GM23248 (cell line): Measurements from ENCODE around the gene SKI.

Experiments
- EZH2 ChIP-seq: fragments of 200-600 bp; sonication (generic); IDR thresholded peaks from 2 replicates; pipeline ENCODE4 v1.6.1; 2018; ENCODE audit warnings: antibody characterized with exemption, mild to moderate bottlenecking; ENCODE audit not compliant: insufficient read depth, poor library complexity, severe bottlenecking
- EZH2phosphoT487 ChIP-seq: fragments of 200-600 bp; sonication (generic); IDR thresholded peaks from 2 replicates; pipeline ENCODE4 v1.6.1; 2018; ENCODE audit warnings: antibody characterized with exemption, moderate library complexity, mild to moderate bottlenecking, low read depth; ENCODE audit not compliant: insufficient read depth

GRCh38 chr1:2317230-2318065, 89.3 kb downstream of the SKI start:
- no peak for TF ChIP-seq EZH2
- no peak for TF ChIP-seq EZH2phosphoT487
